SK-N-SH treated with all-trans-retinoic acid at 6 μM for 48 hours (cell line): Measurements from ENCODE around the gene CDT1.

Experiments
- PATZ1 ChIP-seq: fragments of 250-450 bp; sonication (Bioruptor Pico); IDR thresholded peaks from 2 replicates; pipeline ENCODE4 v1.8.0; 2020; ENCODE audit warnings: mild to moderate bottlenecking, moderate library complexity, borderline replicate concordance
- RARB ChIP-seq: fragments of 250-450 bp; sonication (Bioruptor Pico); IDR thresholded peaks from 2 replicates; pipeline ENCODE4 v1.8.0; 2021; ENCODE audit warnings: mild to moderate bottlenecking, moderate library complexity
- ZFP3 ChIP-seq: fragments of 250-450 bp; sonication (Bioruptor Pico); IDR thresholded peaks from 2 replicates; pipeline ENCODE4 v1.5.0; 2020; ENCODE audit warnings: mild to moderate bottlenecking, moderate library complexity

GRCh38 chr16:88800277-88800592 lies 3.4 kb upstream of the CDT1 start:
- no peak for TF ChIP-seq ZFP3
- no peak for TF ChIP-seq RARB
- TF ChIP-seq PATZ1, result no peak
